DND-41 (cell line): Measurements from ENCODE around the gene SHC2.
"Not testable (repeated sequence)": the region's sequence is repeated elsewhere in the genome, so short reads cannot be mapped to it uniquely, and the experiment has no call there.

Experiments used
- ATAC-seq: fragments of 200-7000 bp; cut with Tn5 transposase; 3 replicates; pipeline ENCODE4 v1.9.1; 2021; ENCODE audit warnings: low read depth; ENCODE audit not compliant: insufficient read depth
- DNase-seq: peaks from one replicate; pipeline ENCODE4 v3.0.0-alpha.2; 2020
- H2AFZ ChIP-seq: 2 replicates; pipeline ENCODE4 v1.6.0; 2012; ENCODE audit warnings: low read depth, low read length
- H3K27ac ChIP-seq: 2 replicates; pipeline ENCODE4 v1.5.1; 2012; ENCODE audit warnings: low read length, inconsistent platforms
- H3K27me3 ChIP-seq: fragments of 200-600 bp; sonication (generic); 2 replicates; pipeline ENCODE4 v1.6.0; 2012; ENCODE audit warnings: low read length, mild to moderate bottlenecking, inconsistent platforms; ENCODE audit not compliant: insufficient read depth, poor library complexity
- H3K36me3 ChIP-seq: 2 replicates; pipeline ENCODE4 v1.5.1; 2012; ENCODE audit warnings: low read length, inconsistent platforms; ENCODE audit not compliant: insufficient read depth
- H3K4me1 ChIP-seq: 2 replicates; pipeline ENCODE4 v1.5.1; 2012; ENCODE audit warnings: mild to moderate bottlenecking, low read length; ENCODE audit not compliant: insufficient read depth
- H3K4me2 ChIP-seq: 2 replicates; pipeline ENCODE4 v1.6.0; 2012; ENCODE audit warnings: mild to moderate bottlenecking, moderate library complexity, low read length, inconsistent platforms; ENCODE audit not compliant: insufficient read depth
- H3K4me3 ChIP-seq, 2 experiments: fragments of 200-600 bp in 1 of 2; shearing (Covaris generic) in 1 of 2; 2 replicates each; pipeline ENCODE4 v1.5.1; 2012 to 2016; ENCODE audit warnings: inconsistent platforms in 2 of 2, low read length in 2 of 2, mild to moderate bottlenecking in 2 of 2, low read depth in 1 of 2, moderate library complexity in 1 of 2
- H3K79me2 ChIP-seq: 2 replicates; pipeline ENCODE4 v1.6.0; 2012; ENCODE audit warnings: low read length, inconsistent platforms; ENCODE audit not compliant: insufficient read depth
- H3K9ac ChIP-seq: 2 replicates; pipeline ENCODE4 v1.6.0; 2012; ENCODE audit warnings: low read depth, mild to moderate bottlenecking, inconsistent platforms, low read length, moderate library complexity
- H3K9me3 ChIP-seq: 2 replicates; pipeline ENCODE4 v1.5.1; 2012; ENCODE audit warnings: low read length, moderate library complexity, mild to moderate bottlenecking, inconsistent platforms; ENCODE audit not compliant: insufficient read depth, severe bottlenecking
- H4K20me1 ChIP-seq: 2 replicates; pipeline ENCODE4 v1.6.0; 2012; ENCODE audit warnings: low read length; ENCODE audit not compliant: insufficient read depth
- EZH2 ChIP-seq: IDR thresholded peaks from 3 replicates; pipeline ENCODE4 v1.6.1; 2012; ENCODE audit warnings: borderline replicate concordance, low read depth, mild to moderate bottlenecking, moderate library complexity, low read length, inconsistent platforms; ENCODE audit not compliant: severe bottlenecking
- TF ChIP-seq, protein P1 (sequence below): IDR thresholded peaks from 2 replicates; pipeline ENCODE4 v1.5.1; 2012; ENCODE audit warnings: borderline replicate concordance, low read length, moderate library complexity, mild to moderate bottlenecking; ENCODE audit not compliant: poor library complexity, severe bottlenecking; ENCODE audit errors: extremely low read depth

The SHC2 gene

GRCh38 chr19:411723-412355 lies 49.0 kb downstream of the SHC2 start:
- H3K4me2 ChIP-seq, result no peak overlapping the region
- no peak overlapping the region for H3K27ac ChIP-seq
- no peak overlapping the region for H2AFZ ChIP-seq
- no peak for DNase-seq
- H3K27me3 ChIP-seq, result peaks cover 7% of the 10 kb centered on the region
- H3K9me3 ChIP-seq, result peaks cover 3% of the 10 kb centered on the region
- no peak overlapping the region for H3K4me3 ChIP-seq
- peaks cover 14% of the 10 kb centered on the region for H3K4me1 ChIP-seq
- no peak overlapping the region for H3K9ac ChIP-seq
- no peak for ATAC-seq
- TF ChIP-seq EZH2, result no peak
- TF ChIP-seq, protein P1, sequence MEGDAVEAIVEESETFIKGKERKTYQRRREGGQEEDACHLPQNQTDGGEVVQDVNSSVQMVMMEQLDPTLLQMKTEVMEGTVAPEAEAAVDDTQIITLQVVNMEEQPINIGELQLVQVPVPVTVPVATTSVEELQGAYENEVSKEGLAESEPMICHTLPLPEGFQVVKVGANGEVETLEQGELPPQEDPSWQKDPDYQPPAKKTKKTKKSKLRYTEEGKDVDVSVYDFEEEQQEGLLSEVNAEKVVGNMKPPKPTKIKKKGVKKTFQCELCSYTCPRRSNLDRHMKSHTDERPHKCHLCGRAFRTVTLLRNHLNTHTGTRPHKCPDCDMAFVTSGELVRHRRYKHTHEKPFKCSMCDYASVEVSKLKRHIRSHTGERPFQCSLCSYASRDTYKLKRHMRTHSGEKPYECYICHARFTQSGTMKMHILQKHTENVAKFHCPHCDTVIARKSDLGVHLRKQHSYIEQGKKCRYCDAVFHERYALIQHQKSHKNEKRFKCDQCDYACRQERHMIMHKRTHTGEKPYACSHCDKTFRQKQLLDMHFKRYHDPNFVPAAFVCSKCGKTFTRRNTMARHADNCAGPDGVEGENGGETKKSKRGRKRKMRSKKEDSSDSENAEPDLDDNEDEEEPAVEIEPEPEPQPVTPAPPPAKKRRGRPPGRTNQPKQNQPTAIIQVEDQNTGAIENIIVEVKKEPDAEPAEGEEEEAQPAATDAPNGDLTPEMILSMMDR, result no peak
- no peaks in the 10 kb centered on the region for H3K36me3 ChIP-seq
- H3K79me2 ChIP-seq, result no peaks in the 10 kb centered on the region
- H4K20me1 ChIP-seq, result no peaks in the 10 kb centered on the region

- H3K4me3 ChIP-seq, H3K9ac ChIP-seq, H2AFZ ChIP-seq, H3K9me3 ChIP-seq, H4K20me1 ChIP-seq, ATAC-seq, H3K4me2 ChIP-seq, H3K27ac ChIP-seq, H3K27me3 ChIP-seq, DNase-seq, H3K79me2 ChIP-seq, H3K36me3 ChIP-seq: not testable (repeated sequence)
- peaks cover 14% of the 10 kb centered on the region for H3K4me1 ChIP-seq
These were observed 49.6 kb downstream of the SHC2 start for GRCh38 chr19:411121-411722.

DNA sequence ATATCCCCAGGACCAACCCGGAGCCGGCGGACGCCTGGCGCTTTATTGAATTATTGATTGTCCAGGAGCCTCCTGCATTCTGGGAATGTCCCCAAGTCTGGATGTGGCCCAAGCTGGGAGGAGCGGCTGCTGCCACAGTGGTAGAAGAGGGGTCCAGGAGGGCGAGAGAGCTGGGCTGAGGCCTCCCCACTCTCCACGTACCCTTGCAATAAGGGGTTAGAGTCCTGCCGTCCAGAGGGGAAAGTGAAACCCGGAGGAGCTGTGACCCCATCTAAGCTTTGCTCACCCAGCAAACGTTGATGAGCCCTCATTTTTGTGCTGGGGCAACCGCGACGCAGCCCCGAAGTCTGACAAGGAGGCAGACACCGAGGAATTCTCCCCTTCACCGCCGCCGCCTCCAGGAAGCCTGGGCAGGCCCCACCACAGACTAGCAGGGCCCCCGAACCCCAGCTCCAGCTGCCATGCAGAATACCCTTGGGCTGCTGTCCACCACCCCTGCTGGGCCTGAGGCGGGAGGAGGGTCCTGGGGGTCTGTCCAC lies 50.5 kb downstream of the SHC2 start:
- DNase-seq, result no peak
- Histone ChIP-seq H3K9me3 (peaks cover 3% of the 10 kb centered on the region), H3K27me3 (peaks cover 7% of the 10 kb centered on the region), H3K36me3 (no peaks in the 10 kb centered on the region), H3K4me1 (peaks cover 14% of the 10 kb centered on the region), H2AFZ (no peak overlapping the region), H3K79me2 (no peaks in the 10 kb centered on the region), H3K9ac (no peak overlapping the region), H3K27ac (no peak overlapping the region), H4K20me1 (no peaks in the 10 kb centered on the region), H3K4me2 (no peak overlapping the region), H3K4me3 (no peak overlapping the region)
- no peak for ATAC-seq
- TF ChIP-seq EZH2, result no peak
- TF ChIP-seq, protein P1, result no peak

- DNase-seq, result peak; percentile 11
These were observed 51.2 kb downstream of the SHC2 start for GRCh38 chr19:409516-410242.

More at GRCh38 chr19:409516-410242, 51.2 kb downstream of the SHC2 start:
- Histone ChIP-seq H4K20me1 (no peaks in the 10 kb centered on the region), H3K4me1 (peaks cover 14% of the 10 kb centered on the region), H3K27ac (no peak overlapping the region), H3K4me2 (peak overlapping the region; percentile 66), H3K36me3 (no peaks in the 10 kb centered on the region), H3K79me2 (no peaks in the 10 kb centered on the region), H3K4me3 (peak overlapping the region in 1 of 2 experiments; percentile 50; a peak in 2 of 4 replicates), H3K9ac (peak overlapping the region; percentile 48; the same call in 1 of the 2 replicates), H2AFZ (no peak overlapping the region), H3K27me3 (peaks cover 7% of the 10 kb centered on the region), H3K9me3 (peaks cover 3% of the 10 kb centered on the region)
- peak; percentile 48; the same call in 2 of the 3 replicates for ATAC-seq
- TF ChIP-seq, protein P1, result no peak
- TF ChIP-seq EZH2, result no peak
